ENCODE data around the gene FDX2.

GRCh38 chr19:10288662-10289166 lies 27.1 kb downstream of the FDX2 start:
- no peak for TF ChIP-seq CTCF (IDR thresholded peaks at IDR 0.05 in 2 of 3, conservative IDR thresholded peaks at IDR 0.05 in 1 of 3; ENCODE audit: borderline replicate concordance in 1 of 3, insufficient read depth in 1 of 3, low read depth in 2 of 3, low read length in 2 of 3)
- no peak for TF ChIP-seq ZBTB33 (IDR thresholded peaks at IDR 0.05; ENCODE audit: extremely low read depth, insufficient replicate concordance, low read length)
- TF ChIP-seq REST (IDR thresholded peaks at IDR 0.05; ENCODE audit: low read depth): no peak
- TF ChIP-seq SP1 (IDR thresholded peaks at IDR 0.05; ENCODE audit: low read depth): no peak
- no peak for TF ChIP-seq EZH2 (IDR thresholded peaks at IDR 0.05)
- no peak for TF ChIP-seq POLR2A (IDR thresholded peaks at IDR 0.05; ENCODE audit: borderline replicate concordance, extremely low read depth, insufficient read depth, insufficient read length)
- no peak for TF ChIP-seq ATF3 (IDR thresholded peaks at IDR 0.05)
- TF ChIP-seq POLR2AphosphoS5 (IDR thresholded peaks at IDR 0.05; ENCODE audit: low read depth, low read length): no peak
- no peak for TF ChIP-seq EZH2phosphoT487 (IDR thresholded peaks at IDR 0.05; ENCODE audit: borderline replicate concordance)
- no peak for TF ChIP-seq JUND (IDR thresholded peaks at IDR 0.05)
